GM23248 (cell line): ENCODE data around the gene CRNKL1.

Source experiments
- EZH2 ChIP-seq: fragments of 200-600 bp; sonication (generic); IDR thresholded peaks from 2 replicates; pipeline ENCODE4 v1.6.1; 2018; ENCODE audit warnings: antibody characterized with exemption, mild to moderate bottlenecking; ENCODE audit not compliant: insufficient read depth, poor library complexity, severe bottlenecking
- EZH2phosphoT487 ChIP-seq: fragments of 200-600 bp; sonication (generic); IDR thresholded peaks from 2 replicates; pipeline ENCODE4 v1.6.1; 2018; ENCODE audit warnings: antibody characterized with exemption, moderate library complexity, mild to moderate bottlenecking, low read depth; ENCODE audit not compliant: insufficient read depth

DNA sequence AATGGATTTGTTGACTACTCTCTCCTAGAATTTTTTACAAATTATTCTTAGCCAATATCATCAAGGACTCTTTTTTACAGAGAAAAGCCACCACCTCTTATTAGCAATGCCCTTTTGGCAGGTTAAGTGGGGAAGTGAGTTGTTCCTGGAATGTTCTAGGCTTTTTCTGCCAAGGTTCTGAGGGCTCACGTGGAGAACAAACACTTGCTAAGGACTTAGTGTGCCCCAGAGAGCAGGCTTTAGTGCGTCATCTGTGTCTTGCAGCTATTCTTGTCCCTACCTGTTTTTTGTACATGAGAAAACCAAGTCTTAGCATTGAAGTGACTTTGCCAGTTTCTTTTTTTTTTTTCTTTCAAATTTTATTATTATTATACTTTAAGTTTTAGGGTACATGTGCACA lies 33.5 kb upstream of the CRNKL1 start:
- TF ChIP-seq EZH2phosphoT487 (no peak), EZH2 (no peak)
